CD4-positive, alpha-beta T cell treated with Interleukin-4 for 1 hour (primary cell): Measurements from ENCODE around the gene KCTD13.
"Not testable (repeated sequence)": the region's sequence is repeated elsewhere in the genome, so short reads cannot be mapped to it uniquely, and the experiment has no call there.

Experiments used
- DNase-seq, 2 donors: peaks; one replicate each; pipeline ENCODE4 v3.0.0-alpha.2; 2020 to 2022

KCTD13 gene

DNA sequence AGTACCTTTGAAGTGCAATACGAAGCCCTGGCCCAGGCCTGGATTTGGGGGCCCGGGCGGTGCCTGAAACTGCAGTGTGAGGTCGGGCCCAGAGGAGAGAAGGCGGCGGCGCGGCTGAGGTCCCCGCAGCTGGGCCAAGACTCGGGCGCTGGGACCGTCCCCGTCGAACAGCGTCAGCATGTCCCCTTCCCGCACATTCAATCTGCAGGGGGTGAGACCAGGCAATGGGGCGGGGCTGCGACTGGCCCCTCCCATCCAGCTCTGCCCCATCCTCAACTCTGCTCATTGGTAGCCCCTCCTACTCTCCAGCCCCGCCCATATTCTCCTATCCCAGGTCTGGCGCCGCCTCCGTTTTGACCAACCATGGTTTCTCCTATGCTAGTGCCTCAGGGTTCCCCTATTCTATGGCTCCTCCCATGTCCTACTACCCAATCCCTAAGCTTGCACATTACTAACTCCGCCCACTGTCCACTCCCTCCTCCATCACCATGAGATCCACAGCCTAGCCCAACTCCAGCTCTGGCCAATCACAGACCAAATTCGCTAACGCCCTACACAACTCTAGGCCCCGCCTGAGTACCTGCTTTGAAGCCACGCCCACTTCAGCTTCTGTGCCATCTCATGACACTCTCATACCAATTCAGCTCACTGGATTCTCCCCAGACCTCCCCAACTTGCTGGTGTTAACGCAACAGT lies 48.6 kb downstream of the KCTD13 start:
- DNase-seq: peak; percentile 64 to 74

DNA sequence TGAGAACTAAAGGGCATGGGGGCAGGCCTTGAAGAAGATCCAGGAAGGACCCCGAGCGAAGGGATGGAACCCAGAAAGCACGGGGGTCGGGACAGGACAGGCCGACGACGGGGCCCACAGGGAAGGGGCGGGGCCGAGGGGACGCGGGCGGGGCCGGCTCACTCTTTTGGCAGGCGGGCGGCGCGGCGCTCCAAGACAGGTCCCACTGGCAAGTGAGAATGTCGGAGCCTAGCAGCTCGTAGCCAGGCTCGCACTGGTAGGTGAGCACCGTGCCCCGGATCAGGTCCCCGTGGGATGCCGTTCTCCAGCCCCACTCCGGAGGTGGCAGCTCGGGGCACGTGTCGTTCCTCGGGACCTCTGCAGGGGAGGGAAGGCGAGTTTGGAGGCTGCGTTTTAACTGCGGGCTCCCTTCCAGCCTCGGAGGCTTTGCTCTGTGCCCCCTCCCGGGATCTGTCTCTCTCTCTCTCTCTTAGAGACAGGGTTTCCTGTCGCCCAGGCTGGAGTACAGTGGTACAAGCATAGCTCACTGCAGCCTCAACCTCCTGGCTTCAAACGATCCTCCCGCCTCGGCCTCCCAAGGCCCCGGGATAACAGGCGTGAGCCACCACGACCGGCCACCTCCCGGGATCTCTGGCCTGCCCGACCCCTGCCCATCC lies 49.3 kb downstream of the KCTD13 start:
- peak in 1 of 2 donors; percentile 17 for DNase-seq

DNA sequence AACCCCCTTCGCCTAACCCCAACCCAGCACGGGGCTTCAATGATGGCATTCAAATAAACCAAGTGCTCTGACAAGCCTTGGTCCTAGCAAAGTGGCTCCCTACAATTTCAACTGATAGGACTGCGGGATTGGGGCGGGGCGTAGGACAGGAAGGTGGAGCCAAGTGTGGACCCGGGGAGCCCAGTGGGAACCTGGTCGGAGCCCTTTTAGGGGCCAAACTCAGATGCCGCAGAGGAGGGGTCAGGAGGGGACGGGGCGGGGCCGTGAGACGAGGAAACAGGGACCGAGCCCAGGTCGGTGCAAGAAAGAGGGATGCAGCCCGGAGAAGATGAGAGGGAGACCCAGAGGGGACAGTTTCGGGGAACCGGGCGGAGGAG lies 49.8 kb downstream of the KCTD13 start:
- DNase-seq: peak in 1 of 2 donors; percentile 5

DNA sequence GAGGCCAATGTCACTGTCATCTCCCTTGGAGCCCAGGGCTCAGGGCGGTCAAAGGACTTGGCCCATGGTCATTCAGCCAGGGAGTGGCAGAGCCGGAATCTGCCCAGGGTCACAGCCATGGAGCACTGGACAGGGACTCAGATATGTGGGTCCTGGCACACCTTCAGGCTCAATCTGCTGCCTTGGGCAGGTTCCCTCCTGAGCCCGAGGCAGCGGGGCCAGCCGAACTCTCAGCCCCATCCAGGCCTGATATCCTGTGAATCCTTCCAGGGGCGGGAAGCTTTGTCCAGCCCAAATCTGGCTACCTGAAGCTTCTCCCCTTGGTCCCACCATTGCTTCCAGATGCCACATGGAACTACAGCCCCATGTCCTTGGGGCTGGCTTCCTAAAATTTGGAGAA lies 50.8 kb downstream of the KCTD13 start:
- DNase-seq: no peak

DNA sequence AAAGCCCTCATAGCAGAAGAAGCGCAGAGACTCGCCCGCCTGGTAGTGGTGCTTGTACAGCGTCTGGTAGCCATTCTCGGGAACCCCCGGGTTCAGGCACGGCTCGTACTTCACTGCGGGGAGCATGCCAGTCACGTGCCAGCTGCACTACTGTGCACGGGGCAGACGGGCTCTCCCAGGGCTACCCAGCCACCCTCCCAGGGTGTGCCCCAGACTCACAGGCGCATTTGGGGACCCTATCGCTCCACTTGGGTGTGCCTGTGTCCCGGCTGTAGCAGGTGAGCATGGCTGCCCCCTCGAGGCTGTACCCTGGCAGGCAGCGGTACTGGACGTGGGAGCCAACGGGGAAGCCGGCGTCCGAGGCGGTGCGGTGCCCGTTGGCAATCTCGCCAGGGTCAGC lies 52.7 kb downstream of the KCTD13 start:
- DNase-seq: no peak

DNA sequence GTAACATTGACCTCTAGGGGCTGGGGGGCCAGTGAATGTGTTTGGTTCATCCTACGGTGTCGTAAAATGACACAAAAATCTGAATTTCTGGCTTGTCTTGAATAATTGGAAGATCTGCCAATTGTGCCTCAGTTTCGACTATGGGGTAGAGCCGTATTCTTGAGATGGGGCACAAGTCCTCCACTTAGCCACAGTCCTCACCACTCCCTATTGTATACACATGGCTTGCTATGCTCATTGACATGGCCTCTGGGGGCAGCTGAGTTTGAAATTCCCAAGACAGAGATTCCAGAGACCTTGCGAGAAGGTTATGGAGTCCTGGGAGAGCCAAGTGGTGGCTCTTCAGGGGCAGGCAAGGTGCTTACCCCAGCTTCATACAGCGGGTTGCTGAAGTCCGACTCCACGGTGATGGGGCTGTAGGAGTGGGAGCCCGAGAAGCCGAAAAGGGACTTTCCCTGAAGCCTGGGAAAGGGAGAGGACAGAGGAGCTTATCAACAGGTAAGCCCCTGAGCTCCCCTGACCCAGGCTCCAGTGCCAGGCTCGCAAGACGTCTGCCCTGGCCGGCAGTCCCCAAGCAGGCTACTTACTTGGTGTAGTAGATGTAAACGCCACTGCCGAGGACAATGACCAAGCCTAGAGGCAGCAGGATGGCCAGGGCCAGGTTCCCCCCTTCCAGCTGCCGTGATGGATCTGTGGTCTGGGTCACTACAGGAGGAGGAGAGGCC lies 54.0 kb downstream of the KCTD13 start:
- DNase-seq: no peak

DNA sequence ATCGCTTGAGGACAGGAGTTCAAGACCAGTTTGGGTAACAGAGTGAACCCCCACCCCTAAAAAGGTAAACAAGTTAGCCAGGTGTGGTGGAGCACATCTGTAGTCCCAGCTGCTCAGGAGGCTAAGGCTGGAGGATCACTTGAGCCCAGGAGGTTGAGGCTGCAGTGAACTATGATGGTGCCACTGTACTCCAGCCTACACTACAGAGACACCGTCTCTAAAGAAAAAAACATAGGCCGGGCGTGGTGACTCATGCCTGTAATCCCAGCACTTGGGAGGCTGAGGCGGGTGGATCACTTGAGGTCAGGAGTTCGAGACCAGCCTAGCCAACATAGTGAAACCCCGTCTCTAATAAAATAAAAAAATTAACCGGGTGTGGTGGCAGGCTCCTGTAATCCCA lies 57.0 kb downstream of the KCTD13 start:
- DNase-seq: not testable (repeated sequence)

DNA sequence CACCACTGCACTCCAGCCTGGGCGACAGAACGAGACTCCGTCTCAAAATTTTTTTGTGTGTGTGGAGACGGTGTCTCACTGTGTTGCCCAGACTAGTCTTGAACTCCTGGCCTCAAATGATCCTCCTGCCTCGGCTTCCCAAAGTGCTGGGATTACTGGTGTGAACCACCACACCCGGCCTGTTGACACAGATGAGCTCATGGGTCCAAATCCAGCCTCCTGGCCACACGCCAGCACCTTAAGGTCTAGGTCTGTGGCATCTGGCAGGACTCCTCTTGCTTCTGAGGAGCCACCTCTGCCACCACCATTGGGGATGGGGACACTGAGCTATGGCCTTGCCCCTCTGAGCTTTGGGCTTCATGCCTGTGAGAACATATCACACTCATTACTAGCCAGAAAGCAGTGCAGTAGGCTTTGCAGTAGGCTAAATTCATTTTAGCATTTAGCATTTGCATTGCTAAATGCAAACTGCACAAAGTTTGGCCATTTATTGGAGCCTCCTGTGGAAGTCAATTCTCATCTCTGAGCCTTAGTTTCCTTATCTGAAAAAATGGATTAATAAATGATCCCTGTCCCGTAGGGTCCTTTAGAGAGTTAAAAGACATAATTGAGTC lies 57.5 kb downstream of the KCTD13 start:
- DNase-seq: no peak

DNA sequence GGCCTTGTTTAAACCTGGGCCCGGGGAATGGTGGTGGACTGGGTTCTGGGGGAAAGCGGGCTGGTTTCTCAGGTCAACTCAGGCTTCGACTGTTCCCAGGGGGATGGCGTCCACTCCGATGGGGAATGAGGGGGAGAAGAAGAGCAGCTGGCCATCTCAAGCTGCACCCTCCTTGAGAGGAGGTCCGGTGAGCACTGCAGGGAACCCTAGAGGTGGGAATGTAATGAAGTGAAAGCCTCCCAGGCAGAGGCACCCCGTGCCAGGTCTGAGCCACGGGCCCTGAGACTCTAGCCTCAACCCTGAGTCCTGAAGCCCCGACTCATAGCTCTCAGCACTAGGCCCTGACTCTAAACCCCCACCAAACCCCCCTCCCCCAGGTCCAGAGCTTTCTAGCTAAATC lies 61.8 kb downstream of the KCTD13 start:
- DNase-seq: no peak

DNA sequence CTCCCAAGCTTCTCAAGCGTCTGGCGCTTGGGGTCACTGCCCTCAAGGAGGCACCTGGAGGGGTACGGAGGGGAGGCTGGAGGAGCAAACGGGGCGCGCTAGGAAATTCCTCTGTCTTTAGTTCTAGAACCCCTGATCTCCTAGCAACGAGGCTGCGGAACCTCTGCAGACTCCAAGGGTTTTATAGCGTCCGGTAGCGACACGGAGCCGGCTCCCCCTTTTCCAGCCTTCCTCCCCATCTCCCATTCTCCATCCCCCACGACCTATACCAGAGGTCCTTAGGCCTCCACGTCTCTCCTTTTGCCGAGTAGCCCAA lies 62.4 kb downstream of the KCTD13 start:
- DNase-seq: no peak

DNA sequence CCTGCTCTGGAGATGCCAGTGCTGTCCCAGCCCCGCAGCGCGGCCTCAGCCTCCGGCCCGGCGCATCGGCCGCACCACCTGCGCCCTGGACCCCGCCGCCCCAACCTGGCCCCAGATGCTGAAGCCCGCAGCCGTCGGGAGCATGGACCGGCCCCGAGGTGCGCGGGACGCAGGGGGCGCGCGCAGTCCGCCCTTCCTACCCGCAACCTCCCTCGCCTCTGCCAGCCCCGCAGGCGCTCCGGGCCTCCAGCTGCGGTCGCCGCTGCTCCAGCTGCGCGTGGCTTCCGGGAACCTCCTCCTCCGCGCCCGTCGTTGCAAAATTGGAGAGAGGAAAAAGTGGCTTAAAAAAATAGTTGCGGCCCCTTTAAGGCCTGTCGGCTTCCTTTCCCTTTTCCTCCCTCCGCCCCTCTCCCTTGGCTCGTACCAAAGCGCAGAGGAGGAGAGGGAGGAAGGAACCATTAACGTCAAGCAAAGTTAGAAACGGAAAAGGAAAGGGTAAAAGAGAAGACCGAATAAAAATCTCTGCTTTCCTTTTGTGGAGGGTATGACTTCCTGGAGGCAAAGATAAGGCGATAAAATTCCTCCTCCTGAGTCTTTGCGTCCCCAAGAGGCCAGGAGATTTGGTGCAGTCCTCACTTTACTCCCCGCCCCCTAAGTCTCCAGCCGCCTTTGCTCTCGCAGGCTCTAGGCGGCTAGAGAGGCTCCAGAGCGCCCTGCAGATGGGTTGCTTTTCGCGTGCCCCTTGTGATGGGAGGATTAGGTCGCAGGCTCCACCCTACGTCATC lies 63.0 kb downstream of the KCTD13 start, which contains the start of gene CDIPT:
Gene CDIPT, minus strand, starts transcription at position 343 of the 785 bp plus-strand sequence. CDS start 369 bp downstream, outside the sequence.
- peak; percentile 96 for DNase-seq

DNA sequence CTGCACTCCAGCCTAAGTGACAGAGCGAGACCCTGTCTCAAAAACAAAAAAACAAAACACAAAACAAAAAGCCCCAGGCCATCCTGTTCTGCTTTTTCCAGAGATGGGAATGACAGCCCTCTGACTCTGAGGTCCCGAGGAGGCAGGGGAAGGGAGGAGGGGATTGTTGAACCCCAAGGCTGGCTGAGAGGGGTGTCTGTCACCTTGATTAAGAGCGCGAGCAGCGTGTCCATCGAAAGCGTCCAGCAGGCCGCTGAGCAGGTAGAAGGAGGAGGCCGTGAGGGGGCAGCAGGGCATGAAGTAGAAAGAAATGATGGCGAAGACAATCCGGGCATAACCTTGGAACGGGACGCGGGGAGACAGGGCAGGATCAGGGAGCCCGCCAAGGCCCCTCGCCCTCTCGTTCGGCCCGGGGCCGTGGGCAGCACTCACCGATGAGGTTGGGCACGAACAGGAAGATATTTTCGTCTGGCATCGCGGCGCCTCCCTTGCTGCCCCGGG lies 63.6 kb downstream of the KCTD13 start:
- DNase-seq: no peak

DNA sequence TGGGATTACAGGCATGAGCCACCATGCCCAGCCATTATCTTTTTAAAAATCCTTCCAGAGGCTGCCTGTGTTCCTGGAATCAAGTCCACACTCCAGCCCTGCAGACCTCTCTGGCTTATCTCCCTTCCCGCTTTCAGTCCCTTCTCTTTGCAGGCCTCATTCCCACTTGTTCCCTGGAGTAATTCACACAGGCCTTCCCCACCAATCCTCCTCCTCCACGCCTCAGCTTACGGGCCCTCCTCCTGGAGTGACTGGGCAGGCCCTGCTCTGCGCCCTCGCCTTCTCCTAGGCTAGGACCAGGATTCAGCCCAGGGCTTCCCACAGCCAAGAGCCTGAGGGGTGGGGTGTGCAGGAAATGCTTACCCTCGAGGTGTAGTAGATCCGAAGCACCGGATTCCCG lies 65.8 kb downstream of the KCTD13 start:
- no peak for DNase-seq

DNA sequence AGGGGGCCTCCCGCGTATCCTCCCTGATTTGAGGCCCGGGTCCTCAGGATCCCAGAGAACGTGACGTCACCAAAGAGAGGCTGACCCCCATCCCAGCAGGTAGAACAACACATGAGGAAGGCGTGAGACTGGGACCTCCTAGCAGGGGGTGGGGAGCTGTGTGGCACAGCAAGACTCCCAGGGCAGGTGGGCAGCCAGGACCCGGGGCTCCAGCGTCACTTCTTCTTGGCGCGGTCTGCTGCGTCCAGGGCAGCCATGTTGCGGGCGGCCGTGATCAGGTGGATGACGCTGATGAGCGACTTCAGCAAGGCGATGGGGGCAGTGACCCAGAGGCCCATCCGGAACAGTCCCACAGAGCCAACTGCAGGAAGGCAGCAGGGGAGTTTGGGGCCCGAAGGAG lies 67.1 kb downstream of the KCTD13 start:
- no peak for DNase-seq

DNA sequence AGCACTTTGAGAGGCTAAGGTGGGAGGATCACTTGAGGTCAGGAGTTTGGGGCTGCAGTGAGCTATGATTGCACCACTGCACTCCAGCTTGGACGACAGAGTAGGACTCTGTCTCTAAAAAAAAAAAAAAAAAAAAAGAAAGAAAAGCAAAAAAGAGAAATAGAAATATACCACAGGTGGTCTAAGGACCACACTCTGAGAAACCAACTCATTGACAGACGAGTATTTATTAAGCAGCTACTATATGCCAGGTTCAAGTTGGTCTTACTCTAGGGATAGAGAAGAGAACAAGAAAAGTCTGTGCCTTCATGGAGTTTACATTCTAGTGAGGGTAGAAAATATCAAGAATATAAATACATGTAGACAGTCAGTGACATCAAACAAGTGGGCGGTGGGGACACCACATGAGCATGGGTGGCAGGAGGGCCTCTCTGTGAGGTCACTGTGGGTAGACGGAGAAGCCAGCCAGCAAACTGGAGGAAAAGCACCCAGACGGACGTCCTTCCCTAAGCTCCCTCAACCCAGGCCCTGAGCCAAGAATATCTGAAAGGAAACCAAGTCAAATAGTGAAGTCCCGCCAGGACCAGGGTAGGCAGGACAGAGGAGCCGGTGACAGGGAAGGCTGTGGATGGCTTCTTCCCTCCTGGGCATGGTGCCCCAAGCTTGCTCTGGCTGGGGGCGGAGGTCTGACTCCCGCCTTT lies 67.7 kb downstream of the KCTD13 start:
- no peak for DNase-seq

DNA sequence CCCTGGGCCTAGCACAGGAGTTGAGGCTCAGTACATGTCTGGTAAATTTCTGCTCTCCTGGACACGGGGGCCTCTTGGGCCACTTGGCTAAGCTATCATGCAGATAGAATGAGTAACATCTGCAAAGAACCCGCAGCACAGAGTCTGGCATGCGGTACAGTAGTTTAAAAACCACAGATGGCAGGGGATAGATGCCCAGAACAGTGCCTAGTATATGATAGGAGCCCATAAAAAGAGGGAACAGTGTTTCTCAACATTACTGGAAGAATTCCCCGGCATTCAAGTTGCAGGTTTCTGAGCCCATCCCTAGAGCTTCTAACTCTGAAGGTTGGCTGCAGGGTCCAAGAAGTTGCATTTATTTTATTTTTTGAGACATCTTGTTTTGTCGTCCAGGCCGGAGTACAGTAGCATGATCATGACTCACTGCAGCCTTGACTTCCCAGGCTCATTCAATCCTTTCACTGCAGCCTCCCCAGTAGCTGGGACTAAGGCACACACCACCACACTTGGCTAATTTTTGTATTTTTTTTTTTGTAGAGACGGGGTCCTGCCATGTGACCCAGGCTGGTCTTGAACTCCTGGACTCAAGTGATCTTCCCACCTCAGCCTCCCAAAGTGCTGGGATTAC lies 68.8 kb downstream of the KCTD13 start:
- no peak for DNase-seq
